Midbrain (tissue), 1 donor: ENCODE measurements around the gene CFAP299.

Source experiments
- DNase-seq: peaks from one replicate; lab custom pipeline; 2025; lab: John Stamatoyannopoulos, UW

Gene CFAP299

GRCh38 chr4:80515496-80515895, 180.0 kb downstream of the CFAP299 start:
- no peak for DNase-seq

- DNase-seq, result no peak
These were observed 185.9 kb downstream of the CFAP299 start for GRCh38 chr4:80521438-80521837.

- no peak for DNase-seq
These were observed 191.2 kb downstream of the CFAP299 start for GRCh38 chr4:80526697-80527096.

GRCh38 chr4:80529026-80529425, 193.5 kb downstream of the CFAP299 start:
- DNase-seq, result no peak

GRCh38 chr4:80532674-80533333, 197.3 kb downstream of the CFAP299 start:
- no peak for DNase-seq

GRCh38 chr4:80535551-80535950, 200.0 kb downstream of the CFAP299 start:
- DNase-seq, result no peak

GRCh38 chr4:80538276-80538926, 202.9 kb downstream of the CFAP299 start:
- no peak for DNase-seq

GRCh38 chr4:80539190-80539589, 203.7 kb downstream of the CFAP299 start:
- no peak for DNase-seq

GRCh38 chr4:80540349-80540748, 204.8 kb downstream of the CFAP299 start:
- DNase-seq, result no peak

GRCh38 chr4:80540785-80541469, 205.4 kb downstream of the CFAP299 start:
- no peak for DNase-seq

- no peak for DNase-seq
These were observed 207.2 kb downstream of the CFAP299 start for GRCh38 chr4:80542747-80543146.

- no peak for DNase-seq
These were observed 224.8 kb downstream of the CFAP299 start for GRCh38 chr4:80560337-80560736.

- no peak for DNase-seq
These were observed 230.8 kb downstream of the CFAP299 start for GRCh38 chr4:80566203-80566872.

- DNase-seq, result no peak
These were observed 233.4 kb downstream of the CFAP299 start for GRCh38 chr4:80568891-80569290.

GRCh38 chr4:80576796-80577195, 241.3 kb downstream of the CFAP299 start:
- DNase-seq, result no peak

GRCh38 chr4:80578001-80578400, 242.5 kb downstream of the CFAP299 start:
- no peak for DNase-seq

GRCh38 chr4:80585542-80585941, 250.0 kb downstream of the CFAP299 start:
- DNase-seq, result no peak

- no peak for DNase-seq
These were observed 251.2 kb downstream of the CFAP299 start for GRCh38 chr4:80586716-80587115.

- DNase-seq, result no peak
These were observed 252.4 kb downstream of the CFAP299 start for GRCh38 chr4:80587871-80588385.

- DNase-seq, result no peak
These were observed 257.4 kb downstream of the CFAP299 start for GRCh38 chr4:80592950-80593349.

GRCh38 chr4:80594701-80595100, 259.2 kb downstream of the CFAP299 start:
- no peak for DNase-seq

GRCh38 chr4:80608281-80608980, 272.9 kb downstream of the CFAP299 start:
- no peak for DNase-seq
